NCI-H2227 treated with DMSO at 0.1 percent for 48 hours (cell line): ENCODE measurements around the gene CMIP.
"Not testable (repeated sequence)": the region's sequence is repeated elsewhere in the genome, so short reads cannot be mapped to it uniquely, and the experiment has no call there.

ENCODE experiments used
- DNase-seq: peaks from one replicate; lab custom pipeline; 2025; lab: John Stamatoyannopoulos, UW

The CMIP gene

GRCh38 chr16:81719993-81720392, 275.4 kb downstream of the CMIP start:
- no peak for DNase-seq

- no peak for DNase-seq
Observed at GRCh38 chr16:81720973-81721906, 276.6 kb downstream of the CMIP start.

- peak; percentile 80 for DNase-seq
Observed at GRCh38 chr16:81723098-81723723, 278.6 kb downstream of the CMIP start.

- no peak for DNase-seq
Observed at GRCh38 chr16:81728435-81728834, 283.8 kb downstream of the CMIP start.

- DNase-seq = no peak
Observed at GRCh38 chr16:81729451-81729850, 284.8 kb downstream of the CMIP start.

GRCh38 chr16:81730090-81731051, 285.8 kb downstream of the CMIP start:
- DNase-seq = peak; percentile 77

- DNase-seq = no peak
Observed at GRCh38 chr16:81731649-81732048, 287.0 kb downstream of the CMIP start.

- DNase-seq = no peak
Observed at GRCh38 chr16:81732699-81733098, 288.1 kb downstream of the CMIP start.

- no peak for DNase-seq
Observed at GRCh38 chr16:81733295-81733694, 288.7 kb downstream of the CMIP start.

GRCh38 chr16:81734632-81735434, 290.2 kb downstream of the CMIP start:
- no peak for DNase-seq

GRCh38 chr16:81737885-81738536, 293.4 kb downstream of the CMIP start:
- peak; percentile 61 for DNase-seq

- DNase-seq = no peak
Observed at GRCh38 chr16:81738783-81739496, 294.3 kb downstream of the CMIP start.

GRCh38 chr16:81739503-81739902, 294.9 kb downstream of the CMIP start:
- no peak for DNase-seq

- no peak for DNase-seq
Observed at GRCh38 chr16:81740169-81740568, 295.6 kb downstream of the CMIP start.

- DNase-seq = not testable (repeated sequence)
Observed at GRCh38 chr16:81741430-81741770, 296.8 kb downstream of the CMIP start.

GRCh38 chr16:81744385-81744784, 299.8 kb downstream of the CMIP start:
- no peak for DNase-seq

GRCh38 chr16:81744911-81745310, 300.3 kb downstream of the CMIP start:
- DNase-seq = no peak

- DNase-seq = peak; percentile 59
Observed at GRCh38 chr16:81745704-81746558, 301.3 kb downstream of the CMIP start.

- no peak for DNase-seq
Observed at GRCh38 chr16:81746566-81746965, 302.0 kb downstream of the CMIP start.
